K562 (cell line): ENCODE data around the gene GALNT17. TPM values are rescaled to one million over a fixed set of nuclear protein-coding genes. Genes with fewer than 3 reads are reported as not detected.

Experiments used
- ATAC-seq: fragments of 200-7000 bp; cut with Tn5 transposase; 3 replicates; pipeline ENCODE4 v1.9.1; 2020; ENCODE audit warnings: moderate library complexity
- BruUV-seq: library from RNA; stranded (reverse); fragments of 400-500 nt; replicated peaks from 2 replicates; lab custom pipeline; 2021; lab: Mats Ljungman, UMichigan
- CTCF ChIA-PET: fragments of 300-600 bp; formaldehyde crosslinking; extraction: SDS; loops from one replicate; lab custom pipeline; 2021; ENCODE audit warnings: low intra/inter-chr PET ratio; lab: Yijun Ruan, JAX
- POLR2A ChIA-PET: fragments of 300-600, 350-650 bp; sonication (Branson Sonifier 250); formaldehyde crosslinking; extraction: SDS; loops from one replicate; lab custom pipeline; 2021; ENCODE audit warnings: antibody characterized with exemption, inconsistent platforms; lab: Yijun Ruan, JAX
- DNase-seq, 4 experiments: peaks; one replicate each; pipeline versions ENCODE4 v3.0.0 to v3.0.0-alpha.2; 2011 to 2018; ENCODE audit warnings: low spot score in 3 of 4, mixed read lengths in 3 of 4; ENCODE audit errors: extremely low read depth in 1 of 4
- FAIRE-seq: peaks from 2 replicates; lab custom pipeline; 2011; peaks lifted over from hg19 to GRCh38; lab: Jason Lieb, UNC
- H2AFZ ChIP-seq: 2 replicates; pipeline ENCODE4 v1.6.0; 2011; ENCODE audit warnings: low read depth, low read length, control low read depth, inconsistent platforms
- H3K27ac ChIP-seq: fragments of 200-600 bp; 3 replicates; pipeline ENCODE4 v1.8.0; 2011; ENCODE audit warnings: low read depth, mild to moderate bottlenecking, control low read depth, inconsistent platforms, low read length, moderate library complexity, mixed read lengths; ENCODE audit errors: extremely low read depth
- H3K27me3 ChIP-seq, 2 experiments: fragments of 300-600 bp in 1 of 2; 2 replicates in 1 of 2; 3 replicates in 1 of 2; pipeline versions ENCODE4 v1.6.0 to v1.8.0; 2011; ENCODE audit warnings: inconsistent platforms in 2 of 2, low read length in 2 of 2, mild to moderate bottlenecking in 1 of 2, mixed read lengths in 1 of 2, moderate library complexity in 1 of 2; ENCODE audit not compliant: control insufficient read depth in 2 of 2, insufficient read depth in 2 of 2
- H3K36me3 ChIP-seq: fragments of 300-600 bp; 3 replicates; pipeline ENCODE4 v1.8.0; 2011; ENCODE audit warnings: mild to moderate bottlenecking, low read length, inconsistent platforms; ENCODE audit not compliant: control insufficient read depth, insufficient read depth
- H3K4me1 ChIP-seq, 2 experiments: fragments of 200-600 bp in 1 of 2; replicated peaks in 1 of 2; 2 replicates in 1 of 2; 3 replicates in 1 of 2; pipeline versions ENCODE4 v1.5.1 to v1.8.0; 2011; ENCODE audit warnings: inconsistent platforms in 2 of 2, low read length in 2 of 2, mild to moderate bottlenecking in 1 of 2, mixed read lengths in 1 of 2, moderate library complexity in 1 of 2; ENCODE audit not compliant: control insufficient read depth in 2 of 2, insufficient read depth in 2 of 2
- H3K4me2 ChIP-seq: 2 replicates; pipeline ENCODE4 v1.6.1; 2011; ENCODE audit warnings: low read length, control low read depth, inconsistent platforms, mixed read lengths; ENCODE audit not compliant: insufficient read depth
- H3K4me3 ChIP-seq: fragments of 200-600 bp; sonication (generic), shearing (Covaris generic); 2 replicates; pipeline ENCODE4 v1.5.1; 2016; ENCODE audit warnings: control low read depth, inconsistent platforms
- H3K79me2 ChIP-seq: fragments of 200-600 bp; 3 replicates; pipeline ENCODE4 v1.8.0; 2011; ENCODE audit warnings: low read length, inconsistent platforms; ENCODE audit not compliant: control insufficient read depth, insufficient read depth
- H3K9ac ChIP-seq, 2 experiments: 2 replicates each; pipeline versions ENCODE4 v1.6.0 to v1.6.1; 2011; ENCODE audit warnings: low read depth in 2 of 2, low read length in 2 of 2, control low read depth in 1 of 2, inconsistent platforms in 1 of 2, mild to moderate bottlenecking in 1 of 2, mixed read lengths in 1 of 2; ENCODE audit not compliant: insufficient read depth in 1 of 2
- H3K9me1 ChIP-seq: one replicate; pipeline ENCODE4 v1.6.0; 2011; ENCODE audit warnings: inconsistent platforms, mild to moderate bottlenecking, low read length, moderate library complexity; ENCODE audit not compliant: control insufficient read depth, insufficient read depth
- H3K9me3 ChIP-seq: replicated peaks from 2 replicates; pipeline ENCODE4 v1.5.1; 2011; ENCODE audit warnings: low read depth, low read length, inconsistent platforms; ENCODE audit not compliant: control insufficient read depth, insufficient read depth
- H4K20me1 ChIP-seq: replicated peaks from 2 replicates; pipeline ENCODE4 v1.6.1; 2011; ENCODE audit warnings: low read length, inconsistent platforms, mixed read lengths; ENCODE audit not compliant: control insufficient read depth, insufficient read depth
- EWSR1 ChIP-seq: fragments of 450-650 bp; IDR thresholded peaks from 2 replicates; pipeline ENCODE4 v1.6.1; 2018; ENCODE audit warnings: borderline replicate concordance, mild to moderate bottlenecking, low read depth, moderate library complexity; ENCODE audit not compliant: partially characterized antibody
- IRF1 ChIP-seq: sonication (generic); formaldehyde crosslinking; IDR thresholded peaks from 2 replicates; pipeline ENCODE4 v1.8.0; 2022; ENCODE audit warnings: missing genetic modification reagents, mild to moderate bottlenecking, borderline replicate concordance
- RUNX1 ChIP-seq: sonication (generic); IDR thresholded peaks from 2 replicates; pipeline ENCODE4 v1.6.1; 2016; ENCODE audit warnings: antibody characterized with exemption, low read depth
- SP1 ChIP-seq: sonication (generic); formaldehyde crosslinking; IDR thresholded peaks from 2 replicates; pipeline ENCODE4 v1.8.1; 2022; ENCODE audit warnings: mild to moderate bottlenecking, missing genetic modification reagents
- THRA ChIP-seq: fragments of 450-650 bp; IDR thresholded peaks from 2 replicates; pipeline ENCODE4 v1.6.1; 2017; ENCODE audit warnings: mild to moderate bottlenecking, moderate library complexity
- U2AF2 ChIP-seq: fragments of 200-400 bp; formaldehyde crosslinking; optimal IDR thresholded peaks from 2 replicates; pipeline ENCODE3; 2017; ENCODE audit warnings: low read depth, mild to moderate bottlenecking, low read length
- ZNF41 ChIP-seq: fragments of 250-450 bp; sonication (Bioruptor Pico); conservative IDR thresholded peaks from 2 replicates; pipeline ENCODE4 v1.4.0; 2020; ENCODE audit warnings: mild to moderate bottlenecking
- WGBS: fragments of 100-300 bp; shearing (Covaris generic); methylation state at CpG from one replicate; pipeline ENCODE4 v1.1.6; 2016; ENCODE audit warnings: low coverage, mixed read lengths; ENCODE audit not compliant: insufficient coverage; ENCODE audit errors: missing lambda C conversion rate; 5-methylcytosine and 5-hydroxymethylcytosine counted together
- in situ Hi-C: fragments of 300-500 bp; cut with MboI; formaldehyde crosslinking; loops from 4 replicates; pipeline ENCODE4 v1.15.0; 2018; ENCODE audit warnings: inconsistent platforms, mixed read lengths
- intact Hi-C: fragments of 100-400 bp; cut with micrococcal nuclease; formaldehyde crosslinking; loops from 2 replicates; pipeline ENCODE4 v1.14.2; 2022
- polyA plus RNA-seq, 8 experiments: library from polyadenylated mRNA; depleted of rRNA in 4 of 8; stranded (reverse) in 5 of 8; unstranded in 3 of 8; fragments of >200 nt; fragmentation: Nextera tagmentation in 2 of 8; fragmentation: Illumina TruSeq in 1 of 8; extraction: Ambion mirVana in 2 of 8; extraction: Trizol in 1 of 8; gene quantifications; 2 replicates each; pipeline versions ENCODE4 v1.2.1 to v1.2.3, GENCODE V29; 2011 to 2014; ENCODE audit warnings: inconsistent platforms in 1 of 8, missing spikeins in 1 of 8
- total RNA-seq, 7 experiments: library from RNA; depleted of rRNA in 6 of 7; stranded (reverse); fragments of >200 nt in 6 of 7; fragmentation: Illumina TruSeq in 2 of 7; extraction: Trizol in 2 of 7; gene quantifications; 2 replicates each; pipeline versions ENCODE4 v1.2.1 to v1.2.3, GENCODE V29; 2011 to 2021; ENCODE audit warnings: low replicate concordance in 1 of 7
- TF ChIP-seq, protein P1 (sequence below): fragments of 250-450 bp; sonication (Bioruptor Pico); IDR thresholded peaks from 2 replicates; pipeline ENCODE4 v1.5.0; 2021; ENCODE audit warnings: mild to moderate bottlenecking, moderate library complexity

The GALNT17 gene
- total and polyA plus RNA-seq, 9 of the 15 experiments (the other 6 are each of a cell fraction or from before 2014, with no cell fraction given): not detected

DNA sequence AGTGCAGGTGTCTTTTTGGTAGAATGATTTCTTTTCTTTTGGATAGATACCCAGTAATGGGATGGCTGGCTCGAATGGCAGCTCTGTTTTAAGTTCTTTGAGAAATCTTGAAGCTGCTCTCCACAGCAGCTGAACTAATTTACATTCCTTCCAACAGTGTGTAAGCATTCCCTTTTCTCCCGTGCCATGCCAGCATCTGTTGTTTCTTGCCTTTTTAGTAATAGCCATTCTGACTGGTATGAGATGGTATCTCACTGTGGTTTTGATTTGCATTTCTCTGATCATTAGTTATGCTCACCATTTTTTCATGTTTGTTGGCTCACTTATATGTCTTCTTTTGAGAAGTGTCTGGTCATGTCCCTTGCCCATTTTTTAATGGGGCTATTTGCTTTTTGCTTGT is 486.3 kb downstream of the GALNT17 start:
- TF ChIP-seq EWSR1: no peak
- no peaks in the 10 kb centered on the region for H3K4me1 ChIP-seq
- no TSS peak for BruUV-seq
- POLR2A ChIA-PET: interaction anchor here (1.1 kb wide), 1 partner anchor 18 kb away, joined by 3 read pairs; no protein-coding TSS in a partner anchor
- H3K9me3 ChIP-seq: no peaks in the 10 kb centered on the region
- H3K36me3 ChIP-seq: no peaks in the 10 kb centered on the region
- no peaks in the 10 kb centered on the region for H4K20me1 ChIP-seq
- intact Hi-C loops (no loop called here), in situ Hi-C loops (no loop called here)
- 0% methylated on average over 2 of the region's 2 CpGs for WGBS
- no peaks in the 10 kb centered on the region for H3K79me2 ChIP-seq
- DNase-seq: no peak
- no peak overlapping the region for H3K4me2 ChIP-seq
- no peak overlapping the region for H2AFZ ChIP-seq
- no peak for ATAC-seq
- H3K9me1 ChIP-seq: no peaks in the 10 kb centered on the region
- H3K9ac ChIP-seq: no peak overlapping the region
- no peak overlapping the region for H3K27ac ChIP-seq
- H3K27me3 ChIP-seq: no peaks in the 10 kb centered on the region
- no peak for FAIRE-seq
- no peak overlapping the region for H3K4me3 ChIP-seq
- CTCF ChIA-PET: no interaction called here

- Histone ChIP-seq H3K79me2 (no peaks in the 10 kb centered on the region), H3K9me3 (no peaks in the 10 kb centered on the region), H2AFZ (no peak overlapping the region), H3K9me1 (no peaks in the 10 kb centered on the region), H3K27ac (no peak overlapping the region), H3K27me3 (peaks cover 0 to 9% of the 10 kb centered on the region in 2 experiments; a peak in 1 of 5 replicates), H3K4me2 (no peak overlapping the region), H3K4me3 (no peak overlapping the region), H3K4me1 (no peaks in the 10 kb centered on the region), H3K9ac (no peak overlapping the region), H4K20me1 (no peaks in the 10 kb centered on the region), H3K36me3 (no peaks in the 10 kb centered on the region)
- TF ChIP-seq IRF1 (CRISPR knock-in tag) (no peak), U2AF2 (no peak), ZNF41 (CRISPR knock-in tag) (no peak), THRA (no peak), SP1 (no peak), RUNX1 (no peak)
- TF ChIP-seq, protein P1, sequence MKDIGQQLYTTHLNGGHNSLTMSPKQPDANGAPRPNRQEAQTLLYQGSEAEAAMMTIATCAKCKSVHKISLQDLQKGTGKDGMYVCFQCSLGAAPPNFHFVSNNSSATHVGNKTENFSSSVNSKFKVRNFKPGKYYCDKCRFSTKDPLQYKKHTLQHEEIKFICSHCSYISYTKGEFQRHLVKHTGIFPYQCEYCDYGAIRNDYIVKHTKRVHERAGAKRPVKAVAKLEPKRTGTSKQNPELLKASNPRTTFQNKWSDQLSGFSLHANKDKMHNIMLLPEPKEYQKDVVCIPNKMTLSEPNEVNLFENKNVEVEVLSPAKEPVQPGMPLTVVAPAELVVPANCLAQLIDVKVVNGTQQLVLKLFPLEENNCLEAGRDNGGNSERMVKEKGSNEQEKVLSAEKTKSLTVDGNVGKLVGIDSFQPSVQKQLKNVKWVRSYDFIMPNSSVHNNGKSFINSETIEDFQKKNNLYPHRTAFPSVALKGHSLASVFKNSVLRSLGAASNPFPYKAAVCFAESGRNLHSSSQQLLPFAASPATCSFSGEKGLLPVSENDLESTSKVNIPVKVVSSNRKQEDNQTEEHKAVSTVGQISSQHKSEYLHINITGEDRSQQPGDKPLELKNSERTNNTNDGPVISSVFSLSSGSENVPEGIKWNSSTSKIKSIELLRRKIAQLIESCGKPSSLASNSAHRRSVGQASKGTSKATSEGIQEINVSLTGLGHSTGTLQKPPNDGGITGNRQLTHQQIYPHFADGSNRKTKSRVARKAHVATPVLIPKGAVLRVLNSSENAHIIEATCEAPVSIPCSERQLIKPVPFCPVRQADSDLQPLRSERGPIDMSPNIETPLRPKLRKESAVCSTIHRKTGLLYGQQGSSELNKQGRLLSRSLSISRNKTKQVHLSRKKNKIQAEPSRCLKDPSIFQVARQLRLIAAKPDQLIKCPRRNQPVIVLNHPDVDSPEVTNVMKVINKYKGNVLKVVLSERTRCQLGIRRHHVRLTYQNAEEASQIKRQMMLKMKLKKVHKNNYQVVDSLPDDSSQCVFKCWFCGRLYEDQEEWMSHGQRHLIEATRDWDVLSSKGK (CRISPR knock-in tag): no peak
- ChIA-PET POLR2A (no interaction called here), CTCF (no interaction called here)
- whole genome bisulfite sequencing: 0% methylated on average over 4 of the region's 4 CpGs
- BruUV-seq: no TSS peak
- no peak for DNase-seq
- intact Hi-C loops (no loop called here), in situ Hi-C loops (no loop called here)
- ATAC-seq: no peak
- FAIRE-seq: no peak
These were observed 493.6 kb downstream of the GALNT17 start for GRCh38 chr7:71625545-71625944.
